Measurements from ENCODE around the gene SPCS3. TPM values are rescaled to one million over a fixed set of nuclear protein-coding genes. Genes with fewer than 3 reads are reported as not detected.

The SPCS3 gene
- total RNA-seq, 1 experiment from 2014 or later = 117 TPM

- TF ChIP-seq, protein P1, sequence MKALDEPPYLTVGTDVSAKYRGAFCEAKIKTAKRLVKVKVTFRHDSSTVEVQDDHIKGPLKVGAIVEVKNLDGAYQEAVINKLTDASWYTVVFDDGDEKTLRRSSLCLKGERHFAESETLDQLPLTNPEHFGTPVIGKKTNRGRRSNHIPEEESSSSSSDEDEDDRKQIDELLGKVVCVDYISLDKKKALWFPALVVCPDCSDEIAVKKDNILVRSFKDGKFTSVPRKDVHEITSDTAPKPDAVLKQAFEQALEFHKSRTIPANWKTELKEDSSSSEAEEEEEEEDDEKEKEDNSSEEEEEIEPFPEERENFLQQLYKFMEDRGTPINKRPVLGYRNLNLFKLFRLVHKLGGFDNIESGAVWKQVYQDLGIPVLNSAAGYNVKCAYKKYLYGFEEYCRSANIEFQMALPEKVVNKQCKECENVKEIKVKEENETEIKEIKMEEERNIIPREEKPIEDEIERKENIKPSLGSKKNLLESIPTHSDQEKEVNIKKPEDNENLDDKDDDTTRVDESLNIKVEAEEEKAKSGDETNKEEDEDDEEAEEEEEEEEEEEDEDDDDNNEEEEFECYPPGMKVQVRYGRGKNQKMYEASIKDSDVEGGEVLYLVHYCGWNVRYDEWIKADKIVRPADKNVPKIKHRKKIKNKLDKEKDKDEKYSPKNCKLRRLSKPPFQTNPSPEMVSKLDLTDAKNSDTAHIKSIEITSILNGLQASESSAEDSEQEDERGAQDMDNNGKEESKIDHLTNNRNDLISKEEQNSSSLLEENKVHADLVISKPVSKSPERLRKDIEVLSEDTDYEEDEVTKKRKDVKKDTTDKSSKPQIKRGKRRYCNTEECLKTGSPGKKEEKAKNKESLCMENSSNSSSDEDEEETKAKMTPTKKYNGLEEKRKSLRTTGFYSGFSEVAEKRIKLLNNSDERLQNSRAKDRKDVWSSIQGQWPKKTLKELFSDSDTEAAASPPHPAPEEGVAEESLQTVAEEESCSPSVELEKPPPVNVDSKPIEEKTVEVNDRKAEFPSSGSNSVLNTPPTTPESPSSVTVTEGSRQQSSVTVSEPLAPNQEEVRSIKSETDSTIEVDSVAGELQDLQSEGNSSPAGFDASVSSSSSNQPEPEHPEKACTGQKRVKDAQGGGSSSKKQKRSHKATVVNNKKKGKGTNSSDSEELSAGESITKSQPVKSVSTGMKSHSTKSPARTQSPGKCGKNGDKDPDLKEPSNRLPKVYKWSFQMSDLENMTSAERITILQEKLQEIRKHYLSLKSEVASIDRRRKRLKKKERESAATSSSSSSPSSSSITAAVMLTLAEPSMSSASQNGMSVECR (CRISPR knock-in tag; IDR thresholded peaks at IDR 0.05; ENCODE audit: borderline replicate concordance) = no peak
Observed at GRCh38 chr4:176358083-176358469, 38.3 kb downstream of the SPCS3 start (continued).

GRCh38 chr4:176359590-176359989, 39.8 kb downstream of the SPCS3 start:
- POLR2A ChIA-PET = no interaction called here
- TF ChIP-seq CREM (CRISPR knock-in tag; IDR thresholded peaks at IDR 0.05) = no peak
- TF ChIP-seq ZNF121 (CRISPR knock-in tag; IDR thresholded peaks at IDR 0.05) = no peak
- TF ChIP-seq TP53 (CRISPR knock-in tag; IDR thresholded peaks at IDR 0.05) = no peak
- no peak for TF ChIP-seq NFATC4 (CRISPR knock-in tag; IDR thresholded peaks at IDR 0.05)
- Mint-ChIP-seq H3K36me3 (peaks cover 20% of the 10 kb centered on the region), H3K27me3 (ENCODE audit: low read depth) (no peaks in the 10 kb centered on the region), H3K4me3 (no peak overlapping the region), H3K27ac (no peak overlapping the region), H3K4me1 (peaks cover 47% of the 10 kb centered on the region), H3K9me3 (peaks cover 18% of the 10 kb centered on the region)
- ATAC-seq (no peak), DNase-seq (ENCODE audit: low spot score) (no peak)
- CTCF ChIA-PET = no interaction called here

- Mint-ChIP-seq H3K9me3 (peaks cover 23% of the 10 kb centered on the region), H3K36me3 (peaks cover 16% of the 10 kb centered on the region), H3K4me1 (peaks cover 47% of the 10 kb centered on the region), H3K27me3 (ENCODE audit: low read depth) (no peaks in the 10 kb centered on the region), H3K4me3 (no peak overlapping the region), H3K27ac (no peak overlapping the region)
- CTCF ChIA-PET = no interaction called here
- ATAC-seq (no peak), DNase-seq (ENCODE audit: low spot score) (no peak)
- TF ChIP-seq NFYB (CRISPR knock-in tag; conservative IDR thresholded peaks at IDR 0.05; ENCODE audit: low read depth) (no peak), KAT7 (CRISPR knock-in tag; IDR thresholded peaks at IDR 0.05; ENCODE audit: borderline replicate concordance) (no peak), SMAD4 (CRISPR knock-in tag; IDR thresholded peaks at IDR 0.05) (no peak)
- TF ChIP-seq, protein P2, sequence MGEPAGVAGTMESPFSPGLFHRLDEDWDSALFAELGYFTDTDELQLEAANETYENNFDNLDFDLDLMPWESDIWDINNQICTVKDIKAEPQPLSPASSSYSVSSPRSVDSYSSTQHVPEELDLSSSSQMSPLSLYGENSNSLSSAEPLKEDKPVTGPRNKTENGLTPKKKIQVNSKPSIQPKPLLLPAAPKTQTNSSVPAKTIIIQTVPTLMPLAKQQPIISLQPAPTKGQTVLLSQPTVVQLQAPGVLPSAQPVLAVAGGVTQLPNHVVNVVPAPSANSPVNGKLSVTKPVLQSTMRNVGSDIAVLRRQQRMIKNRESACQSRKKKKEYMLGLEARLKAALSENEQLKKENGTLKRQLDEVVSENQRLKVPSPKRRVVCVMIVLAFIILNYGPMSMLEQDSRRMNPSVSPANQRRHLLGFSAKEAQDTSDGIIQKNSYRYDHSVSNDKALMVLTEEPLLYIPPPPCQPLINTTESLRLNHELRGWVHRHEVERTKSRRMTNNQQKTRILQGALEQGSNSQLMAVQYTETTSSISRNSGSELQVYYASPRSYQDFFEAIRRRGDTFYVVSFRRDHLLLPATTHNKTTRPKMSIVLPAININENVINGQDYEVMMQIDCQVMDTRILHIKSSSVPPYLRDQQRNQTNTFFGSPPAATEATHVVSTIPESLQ (CRISPR knock-in tag; IDR thresholded peaks at IDR 0.05) = no peak
- TF ChIP-seq, protein P3, sequence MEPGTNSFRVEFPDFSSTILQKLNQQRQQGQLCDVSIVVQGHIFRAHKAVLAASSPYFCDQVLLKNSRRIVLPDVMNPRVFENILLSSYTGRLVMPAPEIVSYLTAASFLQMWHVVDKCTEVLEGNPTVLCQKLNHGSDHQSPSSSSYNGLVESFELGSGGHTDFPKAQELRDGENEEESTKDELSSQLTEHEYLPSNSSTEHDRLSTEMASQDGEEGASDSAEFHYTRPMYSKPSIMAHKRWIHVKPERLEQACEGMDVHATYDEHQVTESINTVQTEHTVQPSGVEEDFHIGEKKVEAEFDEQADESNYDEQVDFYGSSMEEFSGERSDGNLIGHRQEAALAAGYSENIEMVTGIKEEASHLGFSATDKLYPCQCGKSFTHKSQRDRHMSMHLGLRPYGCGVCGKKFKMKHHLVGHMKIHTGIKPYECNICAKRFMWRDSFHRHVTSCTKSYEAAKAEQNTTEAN (CRISPR knock-in tag; IDR thresholded peaks at IDR 0.05) = no peak
- POLR2A ChIA-PET = no interaction called here
Observed at GRCh38 chr4:176360446-176360845, 40.7 kb downstream of the SPCS3 start.

DNA sequence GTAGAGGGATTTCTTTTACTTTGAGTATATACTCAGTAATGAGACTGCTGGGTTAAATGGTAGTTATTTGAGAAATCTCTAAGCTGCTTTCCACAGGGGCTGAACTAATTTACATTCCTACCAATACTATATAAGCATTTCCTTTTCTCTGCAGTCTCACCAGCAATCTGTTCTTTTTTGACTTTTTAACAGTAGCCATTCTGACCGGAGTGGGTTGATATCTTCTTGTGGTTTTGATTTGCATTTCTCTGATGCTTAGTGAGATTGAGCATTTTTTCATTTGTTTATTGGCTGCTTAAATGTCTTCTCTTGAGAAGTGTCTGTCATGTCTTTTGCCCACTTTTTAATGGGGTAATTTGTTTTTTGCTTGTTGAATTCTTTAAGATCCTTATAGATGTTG, 43.3 kb downstream of the SPCS3 start:
- ChIA-PET POLR2A (no interaction called here), CTCF (no interaction called here)
- Mint-ChIP-seq H3K36me3 (peaks cover 2% of the 10 kb centered on the region; the same call in 1 of the 2 replicates), H3K27ac (no peak overlapping the region), H3K4me3 (no peak overlapping the region), H3K27me3 (ENCODE audit: low read depth) (no peaks in the 10 kb centered on the region), H3K4me1 (peaks cover 29% of the 10 kb centered on the region), H3K9me3 (peaks cover 29% of the 10 kb centered on the region)
- no peak for ATAC-seq
- no peak for DNase-seq (ENCODE audit: low spot score)
- TF ChIP-seq, protein P4, sequence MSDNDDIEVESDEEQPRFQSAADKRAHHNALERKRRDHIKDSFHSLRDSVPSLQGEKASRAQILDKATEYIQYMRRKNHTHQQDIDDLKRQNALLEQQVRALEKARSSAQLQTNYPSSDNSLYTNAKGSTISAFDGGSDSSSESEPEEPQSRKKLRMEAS (CRISPR knock-in tag; IDR thresholded peaks at IDR 0.05) = no peak
- TF ChIP-seq JAZF1 (CRISPR knock-in tag; IDR thresholded peaks at IDR 0.05) (no peak), TCF7 (CRISPR knock-in tag; IDR thresholded peaks at IDR 0.05; ENCODE audit: low read depth) (no peak), E2F1 (CRISPR knock-in tag; IDR thresholded peaks at IDR 0.05) (no peak), ZMAT4 (CRISPR knock-in tag; IDR thresholded peaks at IDR 0.05) (no peak), AR (CRISPR knock-in tag; IDR thresholded peaks at IDR 0.05) (no peak)

Data from WTC11 (cell line).